KOPT-K1 (cell line): ENCODE measurements around the gene S1PR5.
"Not testable (repeated sequence)": the region's sequence is repeated elsewhere in the genome, so short reads cannot be mapped to it uniquely, and the experiment has no call there.

Experiments used
- H3K27ac ChIP-seq: fragments of 200-600 bp; sonication (generic); 2 replicates; pipeline ENCODE4 v1.5.1; 2016; ENCODE audit warnings: antibody characterized with exemption, mild to moderate bottlenecking, low read depth, low read length; ENCODE audit not compliant: poor library complexity, severe bottlenecking
- H3K36me3 ChIP-seq: fragments of 200-600 bp; sonication (generic); 2 replicates; pipeline ENCODE4 v1.5.1; 2017; ENCODE audit warnings: antibody characterized with exemption, mild to moderate bottlenecking, low read length, moderate library complexity; ENCODE audit not compliant: insufficient read depth
- H3K9me3 ChIP-seq: fragments of 200-600 bp; sonication (generic); 2 replicates; pipeline ENCODE4 v1.5.1; 2017; ENCODE audit warnings: antibody characterized with exemption, low read length, mild to moderate bottlenecking; ENCODE audit not compliant: insufficient read depth, poor library complexity, severe bottlenecking

S1PR5 gene

DNA sequence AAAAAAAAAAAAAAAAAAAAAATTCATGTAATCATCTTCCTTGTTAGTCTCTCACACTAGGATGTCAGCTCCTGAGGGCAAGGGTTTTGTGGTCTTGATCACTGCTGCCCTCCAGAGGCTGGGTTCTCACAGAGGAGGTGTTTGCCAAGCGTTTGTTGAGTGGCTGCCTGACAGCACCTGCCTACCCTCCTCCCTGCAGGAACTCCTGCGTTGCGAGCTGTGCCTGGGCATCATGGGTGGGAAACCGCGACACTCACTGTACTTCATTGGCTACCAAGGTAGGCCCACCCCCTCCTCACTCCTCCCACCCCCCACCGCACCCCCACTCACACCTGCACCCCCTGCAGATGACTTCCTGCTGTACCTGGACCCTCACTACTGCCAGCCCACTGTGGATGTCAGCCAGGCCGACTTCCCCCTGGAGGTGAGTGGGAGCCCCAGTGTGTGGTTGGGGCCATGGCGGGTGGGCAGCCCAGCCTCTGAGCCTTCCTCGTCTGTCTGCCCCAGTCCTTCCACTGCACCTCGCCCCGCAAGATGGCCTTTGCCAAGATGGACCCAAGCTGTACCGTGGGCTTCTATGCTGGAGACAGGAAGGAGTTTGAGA lies 34.6 kb upstream of the S1PR5 start:
- no peaks in the 10 kb centered on the region for H3K9me3 ChIP-seq
- H3K27ac ChIP-seq: peak overlapping the region; percentile 99
- H3K36me3 ChIP-seq: peaks cover 92% of the 10 kb centered on the region

DNA sequence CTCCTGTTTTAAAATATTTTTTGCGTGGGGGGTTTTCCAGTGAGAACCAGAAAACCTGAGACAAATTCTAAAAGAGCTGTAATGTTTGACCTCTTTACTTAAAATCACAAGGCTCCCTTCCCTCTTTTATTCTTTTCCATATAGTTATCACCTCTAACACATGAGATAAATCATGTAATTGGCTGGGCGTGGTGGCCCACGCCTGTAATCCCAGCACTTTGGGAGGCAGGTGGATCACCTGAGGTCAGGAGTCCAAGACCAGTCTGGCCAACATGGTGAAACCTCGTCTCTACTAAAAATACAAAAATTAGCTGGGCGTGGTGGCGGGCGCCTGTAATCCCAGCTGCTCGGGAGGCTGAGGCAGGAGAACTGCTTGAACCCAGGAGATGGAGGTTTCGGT lies 33.8 kb upstream of the S1PR5 start:
- H3K36me3 ChIP-seq: peaks cover 91% of the 10 kb centered on the region
- peak overlapping the region; percentile 41 for H3K27ac ChIP-seq
- not testable (repeated sequence) for H3K9me3 ChIP-seq

DNA sequence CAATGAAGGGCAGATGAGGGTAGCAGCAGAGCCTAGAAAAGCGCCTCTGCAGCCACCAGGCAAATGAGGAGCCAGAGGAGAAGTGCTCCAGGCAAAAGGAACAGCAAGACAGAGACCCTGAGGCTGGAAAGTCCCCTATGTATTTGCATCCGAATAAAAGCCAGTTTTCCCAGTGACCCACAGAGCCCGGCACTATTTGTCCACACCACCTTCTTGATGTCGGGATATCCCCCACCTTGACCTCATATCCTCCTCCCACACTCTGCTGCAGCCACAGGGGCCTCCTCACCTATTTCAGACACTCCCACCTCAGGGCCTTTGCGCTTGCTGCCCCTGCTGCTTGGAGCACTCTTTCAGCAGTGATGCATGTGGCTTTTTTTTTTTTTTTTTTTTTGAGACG lies 33.1 kb upstream of the S1PR5 start:
- Histone ChIP-seq H3K9me3 (no peaks in the 10 kb centered on the region), H3K27ac (no peak overlapping the region), H3K36me3 (peaks cover 89% of the 10 kb centered on the region)

DNA sequence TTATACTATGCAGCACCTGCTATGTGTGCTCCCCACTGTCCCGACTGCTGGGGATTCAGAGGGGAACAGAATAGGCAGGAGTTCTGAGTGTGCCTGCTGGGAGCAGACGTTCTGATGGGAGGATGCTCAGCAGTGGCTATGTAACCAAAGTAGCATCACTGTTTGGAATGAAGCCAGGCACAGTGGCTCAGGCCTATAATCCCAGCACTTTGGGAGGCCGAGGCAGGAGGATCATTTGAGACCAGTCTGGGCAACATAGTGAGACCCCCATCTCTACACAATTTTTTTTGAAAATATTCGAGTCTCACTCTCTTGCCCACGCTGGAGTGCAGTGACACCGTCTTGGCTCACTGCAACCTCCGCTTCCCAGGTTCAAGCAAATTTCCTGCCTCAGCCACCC lies 32.5 kb upstream of the S1PR5 start:
- H3K9me3 ChIP-seq: no peaks in the 10 kb centered on the region
- H3K36me3 ChIP-seq: peaks cover 83% of the 10 kb centered on the region
- no peak overlapping the region for H3K27ac ChIP-seq

DNA sequence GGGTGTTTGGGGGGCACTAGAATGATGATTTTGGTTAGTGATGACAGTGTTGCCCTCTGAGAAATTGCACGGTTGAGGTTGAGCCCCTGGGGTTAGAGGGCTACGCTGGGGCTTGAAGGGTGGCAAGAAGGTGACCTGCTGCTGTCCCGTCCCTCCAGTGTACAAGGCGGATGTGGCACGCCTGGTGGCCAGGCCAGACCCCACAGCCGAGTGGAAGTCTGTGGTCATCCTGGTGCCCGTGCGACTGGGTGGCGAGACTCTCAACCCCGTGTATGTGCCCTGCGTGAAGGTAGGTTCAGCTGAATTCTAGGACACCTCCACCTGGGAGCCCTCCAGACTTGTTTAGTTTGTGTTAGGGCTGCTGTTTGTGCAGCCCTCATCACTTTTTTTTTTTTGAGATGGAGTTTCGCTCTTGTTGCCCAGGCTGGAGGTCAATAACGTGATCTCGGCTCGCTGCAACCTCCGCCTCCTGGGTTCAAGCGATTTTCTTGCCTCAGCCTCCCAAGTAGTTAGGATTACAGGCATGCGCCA lies 31.6 kb upstream of the S1PR5 start:
- Histone ChIP-seq H3K27ac (no peak overlapping the region), H3K9me3 (no peaks in the 10 kb centered on the region), H3K36me3 (peaks cover 78% of the 10 kb centered on the region)

DNA sequence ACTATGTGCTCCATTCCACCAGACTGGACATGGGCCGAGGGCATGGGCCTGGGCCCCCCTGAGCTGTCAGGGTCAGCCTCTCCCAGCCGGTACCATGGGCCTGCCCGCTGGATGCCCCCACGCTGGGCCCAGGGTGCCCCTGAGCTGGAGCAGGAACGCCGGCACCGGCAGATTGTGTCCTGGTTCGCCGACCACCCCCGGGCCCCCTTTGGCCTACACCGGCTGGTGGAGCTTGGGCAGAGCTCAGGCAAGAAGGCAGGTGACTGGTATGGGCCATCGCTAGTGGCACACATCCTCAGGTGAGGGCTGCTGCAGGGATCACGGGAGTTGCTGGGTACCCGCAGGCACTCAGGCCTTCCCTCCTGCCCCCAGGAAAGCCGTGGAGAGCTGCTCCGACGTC lies 29.6 kb upstream of the S1PR5 start:
- Histone ChIP-seq H3K9me3 (no peaks in the 10 kb centered on the region), H3K27ac (no peak overlapping the region), H3K36me3 (peaks cover 59% of the 10 kb centered on the region)

DNA sequence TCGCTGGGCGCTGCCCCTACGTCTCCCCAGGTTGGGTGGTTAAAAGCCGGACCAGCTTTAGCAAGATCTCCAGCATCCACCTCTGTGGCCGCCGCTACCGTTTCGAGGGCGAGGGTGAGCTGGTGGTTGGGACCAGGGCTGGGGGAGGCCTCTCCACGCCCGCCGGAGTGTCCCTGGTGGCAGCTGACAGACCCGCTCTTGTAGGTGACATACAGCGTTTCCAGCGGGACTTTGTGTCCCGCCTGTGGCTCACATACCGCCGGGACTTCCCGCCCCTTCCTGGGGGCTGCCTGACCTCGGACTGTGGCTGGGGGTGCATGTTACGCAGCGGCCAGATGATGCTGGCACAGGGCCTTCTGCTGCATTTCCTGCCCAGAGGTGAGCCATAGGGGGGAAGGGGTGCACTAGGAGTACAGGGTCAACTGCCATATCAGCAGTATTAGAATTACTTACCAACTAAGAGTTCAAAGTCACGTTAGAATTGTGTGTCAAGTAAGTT lies 27.6 kb upstream of the S1PR5 start:
- Histone ChIP-seq H3K36me3 (peaks cover 39% of the 10 kb centered on the region), H3K27ac (peak overlapping the region; percentile 93), H3K9me3 (no peaks in the 10 kb centered on the region)

DNA sequence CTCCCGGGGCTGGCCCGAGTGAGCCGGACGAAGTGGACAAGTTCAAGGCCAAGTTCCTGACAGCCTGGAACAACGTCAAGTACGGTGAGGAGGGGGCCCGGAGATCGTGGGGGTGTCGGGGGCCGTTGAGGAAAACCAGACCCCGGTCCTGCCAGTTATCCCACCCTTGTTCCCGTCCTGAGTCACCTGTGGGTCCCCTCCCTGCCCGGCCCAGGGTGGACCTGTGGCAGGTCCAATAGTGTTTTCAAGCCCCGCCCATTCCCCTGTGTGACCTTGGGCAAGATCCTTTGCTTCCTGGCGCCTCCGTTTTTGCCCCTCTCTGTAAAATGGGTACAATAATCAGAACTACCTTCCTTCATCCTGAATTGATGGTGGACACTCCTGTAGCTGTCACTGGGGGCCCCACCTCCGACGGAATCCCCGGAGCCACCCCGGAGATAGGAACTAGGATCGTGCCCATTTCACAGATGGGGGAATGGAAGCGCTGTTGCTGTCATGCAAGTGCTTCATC lies 27.1 kb upstream of the S1PR5 start:
- Histone ChIP-seq H3K27ac (peak overlapping the region; percentile 93), H3K36me3 (peaks cover 34% of the 10 kb centered on the region), H3K9me3 (no peaks in the 10 kb centered on the region)

DNA sequence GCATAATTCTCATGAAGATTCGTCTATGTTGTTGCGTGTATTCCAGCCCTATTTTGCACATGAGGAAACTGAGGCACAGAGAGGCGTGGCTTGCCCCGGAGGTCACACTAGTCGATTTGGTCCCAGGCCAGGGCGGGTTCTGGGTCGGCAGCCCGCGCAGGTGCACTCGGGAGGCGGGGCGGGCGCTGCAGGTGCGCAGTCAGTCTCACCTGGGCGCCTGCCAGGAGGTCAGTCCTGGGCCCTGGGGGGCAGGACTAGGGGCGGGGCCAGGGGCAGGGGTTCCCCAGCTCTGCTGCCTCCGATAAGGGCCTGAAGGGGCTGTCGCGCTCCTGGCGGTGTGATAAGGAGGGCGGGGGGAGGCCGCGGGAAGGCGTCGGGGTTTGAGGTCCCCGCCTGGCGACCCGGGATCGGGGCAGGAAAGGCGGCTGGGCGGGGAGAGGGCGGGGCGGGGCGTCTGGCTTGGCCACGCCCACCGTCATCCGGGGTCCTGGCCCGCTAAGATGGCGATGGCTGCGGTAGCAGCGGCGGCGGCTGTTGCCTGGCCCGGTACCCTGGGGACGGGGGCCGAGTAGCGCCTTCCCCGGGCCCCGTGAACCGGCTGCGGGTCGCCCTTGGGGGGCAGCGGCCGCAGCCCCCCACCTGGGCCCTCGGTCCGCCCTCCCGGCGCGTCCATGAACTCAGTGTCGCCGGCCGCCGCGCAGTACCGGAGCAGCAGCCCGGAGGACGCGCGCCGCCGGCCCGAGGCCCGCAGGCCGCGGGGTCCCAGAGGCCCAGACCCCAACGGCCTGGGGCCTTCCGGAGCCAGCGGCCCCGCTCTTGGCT lies 26.4 kb upstream of the S1PR5 start, which contains the start of gene ATG4D:
TSS of gene ATG4D (plus strand) at position 485 of the 822 bp plus-strand sequence. CDS start at position 672, 187 bp downstream.
- H3K9me3 ChIP-seq: no peaks in the 10 kb centered on the region
- peaks cover 27% of the 10 kb centered on the region for H3K36me3 ChIP-seq
- H3K27ac ChIP-seq: peak within 1 kb of the TSS; percentile 93

DNA sequence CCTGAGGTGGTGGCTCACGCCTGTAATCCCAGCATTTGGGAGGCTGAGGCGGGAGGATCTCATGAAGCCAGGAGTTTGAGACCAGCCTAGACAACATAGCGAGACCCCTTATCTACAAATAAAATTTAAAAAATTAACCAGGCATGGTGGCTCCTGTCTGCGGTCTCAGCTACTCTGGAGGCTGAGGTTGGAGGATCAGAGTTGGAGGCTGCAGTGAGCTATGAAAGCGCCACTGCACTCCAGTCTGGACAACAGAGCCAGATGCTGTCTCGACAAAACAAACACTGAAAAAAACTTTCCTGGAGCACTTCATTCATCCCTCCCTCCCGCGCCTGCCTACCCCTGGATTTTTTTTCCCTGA lies 25.8 kb upstream of the S1PR5 start:
- Histone ChIP-seq H3K36me3 (peaks cover 21% of the 10 kb centered on the region), H3K9me3 (no peaks in the 10 kb centered on the region), H3K27ac (peak overlapping the region; percentile 93)

DNA sequence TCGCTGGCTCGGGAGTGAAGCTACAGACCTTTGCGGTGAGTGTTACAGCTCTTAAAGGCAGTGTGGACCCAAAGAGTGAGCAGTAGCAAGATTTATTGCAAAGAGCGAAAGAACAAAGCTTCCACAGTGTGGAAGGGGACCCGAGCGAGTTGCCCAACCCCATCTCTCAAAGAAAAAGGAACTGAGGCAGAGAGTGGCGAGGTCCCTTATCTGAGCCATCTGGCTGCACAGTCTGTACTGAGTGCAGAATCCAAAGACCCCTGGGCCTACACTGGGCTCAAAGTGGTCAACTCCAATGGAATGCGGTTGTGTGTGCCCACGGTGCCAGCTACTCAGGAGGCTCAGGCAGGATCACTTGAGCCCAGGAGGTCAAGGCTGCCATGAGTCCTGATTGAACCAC lies 21.8 kb upstream of the S1PR5 start:
- H3K9me3 ChIP-seq, H3K36me3 ChIP-seq, H3K27ac ChIP-seq: not testable (repeated sequence)

DNA sequence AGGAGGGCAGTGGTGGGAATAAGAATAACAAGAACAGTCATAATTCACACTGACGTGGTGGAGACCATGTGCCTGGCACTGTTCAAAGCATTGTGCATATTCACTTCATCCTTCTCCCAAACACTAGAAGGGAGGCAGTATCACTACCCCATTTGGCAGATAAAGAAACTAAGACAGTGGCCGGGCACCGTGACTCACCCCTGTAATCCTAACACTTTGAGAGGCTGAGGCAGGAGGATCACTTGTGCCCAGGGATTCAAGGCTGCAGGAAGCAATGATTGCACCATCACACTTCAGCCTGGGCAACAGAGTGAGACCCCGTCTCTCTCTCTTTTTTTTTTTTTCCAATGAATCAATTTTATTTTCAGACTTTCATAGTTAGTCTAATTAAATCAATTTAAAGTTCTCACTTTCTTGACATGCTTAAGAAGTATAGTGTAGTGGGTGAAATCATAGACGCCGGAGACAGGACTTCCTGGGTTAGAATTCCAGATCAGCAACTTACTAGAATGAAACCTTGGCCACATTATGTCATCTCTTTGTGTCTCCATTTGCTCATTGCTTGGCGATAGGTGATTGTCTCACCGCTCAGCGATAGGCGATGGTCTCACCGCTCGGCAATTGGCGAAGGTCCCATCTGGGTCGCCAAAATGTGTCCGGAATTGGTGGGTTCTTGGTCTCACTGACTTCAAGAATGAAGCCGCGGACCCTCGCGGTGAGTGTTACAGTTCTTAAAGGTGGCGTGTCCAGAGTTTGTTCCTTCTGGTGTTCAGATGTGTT lies 21.1 kb upstream of the S1PR5 start:
- Histone ChIP-seq H3K27ac (no peak overlapping the region), H3K9me3 (no peaks in the 10 kb centered on the region), H3K36me3 (no peaks in the 10 kb centered on the region)

DNA sequence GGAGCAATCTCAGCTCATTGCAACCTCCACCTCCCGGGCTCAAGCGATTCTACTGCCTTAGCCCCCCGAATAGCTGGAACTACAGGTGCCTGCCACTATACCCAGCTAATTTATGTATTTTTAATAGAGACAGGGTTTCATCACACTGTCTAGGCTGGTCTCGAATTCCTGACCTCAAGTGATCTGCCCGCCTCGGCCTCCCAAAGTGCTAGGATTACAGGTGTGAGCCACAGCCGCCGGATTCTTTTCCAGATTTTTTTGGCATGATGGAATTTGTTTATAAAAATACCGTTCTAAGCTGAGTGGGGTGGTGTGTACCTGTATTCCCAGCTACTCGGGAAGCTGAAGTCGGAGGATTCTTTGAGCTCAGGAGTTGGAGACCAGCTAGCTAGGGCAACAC lies 20.4 kb upstream of the S1PR5 start:
- Histone ChIP-seq H3K36me3 (no peaks in the 10 kb centered on the region), H3K9me3 (no peaks in the 10 kb centered on the region), H3K27ac (no peak overlapping the region)

DNA sequence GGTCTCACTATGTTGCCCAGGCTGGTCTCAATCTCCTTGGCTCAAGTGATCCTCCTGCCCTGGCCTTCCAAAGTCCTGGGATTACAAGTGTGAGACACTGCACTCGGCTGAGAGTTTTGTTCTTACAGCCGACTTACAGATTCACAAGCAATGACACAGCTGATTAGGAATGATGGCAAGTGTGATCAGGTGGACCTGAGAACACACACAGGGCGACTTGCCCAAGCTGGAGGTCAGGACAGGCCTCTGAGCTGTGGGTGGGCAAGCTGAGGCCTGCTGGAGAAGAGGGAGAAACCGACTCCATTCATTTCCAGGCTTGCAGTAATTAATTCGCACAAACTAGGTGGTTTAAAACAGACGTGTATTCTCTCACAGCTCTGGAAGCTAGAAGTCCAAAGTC lies 18.4 kb upstream of the S1PR5 start:
- no peak overlapping the region for H3K27ac ChIP-seq
- H3K36me3 ChIP-seq: no peaks in the 10 kb centered on the region
- H3K9me3 ChIP-seq: no peaks in the 10 kb centered on the region
